ENCODE results near the gene COPA. TPM values are rescaled to one million over a fixed set of nuclear protein-coding genes. Genes with fewer than 3 reads are reported as not detected.

COPA gene
- total and polyA plus RNA-seq, 10 of the 15 experiments (the other 5 are each of a cell fraction or from before 2014, with no cell fraction given) = 53.7 to 180 (median 123) TPM

GRCh38 chr1:160291248-160292220 is 51.5 kb downstream of the COPA start (continued):
- TF ChIP-seq CUX1 (IDR thresholded peaks at IDR 0.05; ENCODE audit: insufficient replicate concordance, low read depth, low read length) (no peak), RAD21 (IDR thresholded peaks at IDR 0.05; ENCODE audit: insufficient read depth, low read depth, low read length) (peak; percentile 67), BHLHE40 (IDR thresholded peaks at IDR 0.05; ENCODE audit: borderline replicate concordance in 1 of 2, low read depth in 2 of 2, low read length in 1 of 2) (peak; percentile 46 to 49; a peak in 1 of 4 replicates), ESRRA (IDR thresholded peaks at IDR 0.05; ENCODE audit: low read length) (no peak), NBN (IDR thresholded peaks at IDR 0.05) (no peak), CTCF (IDR thresholded peaks at IDR 0.05 in 2 of 3, conservative IDR thresholded peaks at IDR 0.05 in 1 of 3; ENCODE audit: control insufficient read depth in 2 of 3, extremely low read depth in 1 of 3, insufficient read depth in 1 of 3, low read depth in 3 of 3, low read length in 3 of 3) (peak; percentile 74 to 84 (median 80)), JUND (IDR thresholded peaks at IDR 0.05; ENCODE audit: low read depth, low read length) (no peak), E2F8 (IDR thresholded peaks at IDR 0.05; ENCODE audit: low read depth, partially characterized antibody) (no peak), YY1 (IDR thresholded peaks at IDR 0.05; ENCODE audit: low read depth, low read length) (peak; percentile 55; the same call in 1 of the 2 replicates), NFYB (IDR thresholded peaks at IDR 0.05; ENCODE audit: insufficient read depth, low read depth, low read length) (no peak), HDAC6 (IDR thresholded peaks at IDR 0.05; ENCODE audit: unreplicated experiment) (no peak), FOXM1 (IDR thresholded peaks at IDR 0.05; ENCODE audit: low read depth, low read length) (no peak), PKNOX1 (IDR thresholded peaks at IDR 0.05) (no peak), EP300 (IDR thresholded peaks at IDR 0.05; ENCODE audit: borderline replicate concordance in 1 of 2, control insufficient read depth in 1 of 2, low read depth in 2 of 2, low read length in 2 of 2) (no peak), TCF3 (IDR thresholded peaks at IDR 0.05; ENCODE audit: borderline replicate concordance, insufficient read depth, low read depth, low read length) (no peak)

All from GM12878 (cell line).